Activated CD8-positive, alpha-beta memory T cell treated with anti-CD3 and anti-CD28 coated beads, Interleukin-2, amount 50 U/mL, for 1 hour (primary cell): Measurements from ENCODE around the gene TMEM132E.

Experiments
- DNase-seq: peaks from one replicate; pipeline ENCODE4 v3.0.0-alpha.2; 2020; ENCODE audit errors: extremely low read depth

TMEM132E gene

GRCh38 chr17:34601416-34601815, 22.0 kb downstream of the TMEM132E start:
- no peak for DNase-seq

GRCh38 chr17:34603974-34604373, 24.6 kb downstream of the TMEM132E start:
- DNase-seq = no peak

GRCh38 chr17:34606763-34607162, 27.4 kb downstream of the TMEM132E start:
- DNase-seq = no peak

- no peak for DNase-seq
These were observed 28.5 kb downstream of the TMEM132E start for GRCh38 chr17:34607917-34608316.

GRCh38 chr17:34609210-34609609, 29.8 kb downstream of the TMEM132E start:
- DNase-seq = no peak

GRCh38 chr17:34610039-34610438, 30.7 kb downstream of the TMEM132E start:
- no peak for DNase-seq

- DNase-seq = no peak
These were observed 31.1 kb downstream of the TMEM132E start for GRCh38 chr17:34610506-34610905.

- no peak for DNase-seq
These were observed 34.0 kb downstream of the TMEM132E start for GRCh38 chr17:34613064-34614019.

- no peak for DNase-seq
These were observed 35.3 kb downstream of the TMEM132E start for GRCh38 chr17:34614698-34615097.

- no peak for DNase-seq
These were observed 35.9 kb downstream of the TMEM132E start for GRCh38 chr17:34615326-34615725.

- no peak for DNase-seq
These were observed 36.8 kb downstream of the TMEM132E start for GRCh38 chr17:34616148-34616547.

GRCh38 chr17:34617398-34617797, 38.0 kb downstream of the TMEM132E start:
- no peak for DNase-seq

GRCh38 chr17:34619687-34620217, 40.4 kb downstream of the TMEM132E start:
- no peak for DNase-seq

GRCh38 chr17:34620458-34620857, 41.1 kb downstream of the TMEM132E start:
- no peak for DNase-seq

GRCh38 chr17:34622862-34623623, 43.7 kb downstream of the TMEM132E start:
- DNase-seq = no peak

- no peak for DNase-seq
These were observed 44.7 kb downstream of the TMEM132E start for GRCh38 chr17:34623856-34624766.

GRCh38 chr17:34624767-34625383, 45.5 kb downstream of the TMEM132E start:
- no peak for DNase-seq

- DNase-seq = no peak
These were observed 46.8 kb downstream of the TMEM132E start for GRCh38 chr17:34626121-34626681.

GRCh38 chr17:34628879-34629278, 49.5 kb downstream of the TMEM132E start:
- no peak for DNase-seq

GRCh38 chr17:34633351-34633750, 54.0 kb downstream of the TMEM132E start:
- no peak for DNase-seq

- DNase-seq = no peak
These were observed 54.4 kb downstream of the TMEM132E start for GRCh38 chr17:34633760-34634159.
